H4 (cell line): ENCODE measurements around the gene MEN1. TPM values are rescaled to one million over a fixed set of nuclear protein-coding genes. Genes with fewer than 3 reads are reported as not detected.

Experiments used
- DNase-seq: peaks from one replicate; pipeline ENCODE4 v3.0.0-alpha.2; 2015; ENCODE audit warnings: low spot score
- total RNA-seq: library from RNA; depleted of rRNA; stranded (reverse); fragments of >200 nt; shearing (Covaris generic); gene quantifications from 2 replicates; pipeline ENCODE4 v1.2.3, GENCODE V29; 2014; rRNA removed

MEN1 gene
- total RNA-seq, 1 experiment from 2014 or later = 10.6 TPM

- DNase-seq = peak; percentile 47
These were observed 47.5 kb downstream of the MEN1 start for GRCh38 chr11:64762674-64763525.

GRCh38 chr11:64762277-64762673, 48.1 kb downstream of the MEN1 start:
- no peak for DNase-seq

GRCh38 chr11:64760759-64761420, 49.5 kb downstream of the MEN1 start:
- no peak for DNase-seq

- DNase-seq = no peak
These were observed 50.3 kb downstream of the MEN1 start, which contains the start of gene PYGM for GRCh38 chr11:64759722-64760719. TSS of gene PYGM (minus strand) at chr11:64759974. CDS start at chr11:64759898, 76 bp downstream.

GRCh38 chr11:64759131-64759721, 51.1 kb downstream of the MEN1 start:
- no peak for DNase-seq

GRCh38 chr11:64758330-64759079, 51.8 kb downstream of the MEN1 start:
- DNase-seq = no peak

- DNase-seq = no peak
These were observed 52.6 kb downstream of the MEN1 start for GRCh38 chr11:64757549-64758329.

- no peak for DNase-seq
These were observed 54.5 kb downstream of the MEN1 start for GRCh38 chr11:64755681-64756361.

GRCh38 chr11:64754919-64755662, 55.3 kb downstream of the MEN1 start:
- DNase-seq = no peak

GRCh38 chr11:64754124-64754918, 56.0 kb downstream of the MEN1 start:
- no peak for DNase-seq

Other genes starting within 250 kb of the MEN1 start
- gene SLC22A12, start 219.3 kb downstream of the MEN1 start, total RNA-seq = not detected in 2 replicates
- gene NRXN2, start 87.4 kb downstream of the MEN1 start, total RNA-seq = 0.17 and 0.35 TPM in 2 replicates
- not detected in 2 replicates for gene RASGRP2, start 66.4 kb downstream of the MEN1 start, total RNA-seq
- 0.25 TPM in 1 of 2 replicates, not detected in the other for gene PYGM, start 50.6 kb downstream of the MEN1 start, total RNA-seq
- gene SF1, start 32.0 kb downstream of the MEN1 start, total RNA-seq = 79.6 and 94.1 TPM in 2 replicates
- gene MAP4K2, start 7.3 kb downstream of the MEN1 start, total RNA-seq = 18.0 and 40.9 TPM in 2 replicates
- gene CDC42BPG, start 34.1 kb upstream of the MEN1 start, total RNA-seq = 0.02 TPM in 1 of 2 replicates, not detected in the other
- gene EHD1, start 68.1 kb upstream of the MEN1 start, total RNA-seq = 13.5 and 14.2 TPM in 2 replicates
- 6.0 and 9.5 TPM in 2 replicates for gene ATG2A, start 106.7 kb upstream of the MEN1 start, total RNA-seq
- 6.4 and 9.1 TPM in 2 replicates for gene PPP2R5B, start 114.1 kb upstream of the MEN1 start, total RNA-seq
- not detected in 2 replicates for gene GPHA2, start 125.3 kb upstream of the MEN1 start, total RNA-seq
- gene MAJIN, start 161.6 kb upstream of the MEN1 start, total RNA-seq = not detected in 2 replicates
- 1.8 and 2.3 TPM in 2 replicates for gene BATF2, start 186.4 kb upstream of the MEN1 start, total RNA-seq
- gene ARL2, start 203.6 kb upstream of the MEN1 start, total RNA-seq = 266 and 271 TPM in 2 replicates
- 6.3 and 8.5 TPM in 2 replicates for gene SNX15, start 216.9 kb upstream of the MEN1 start, total RNA-seq
- 4.1 and 10.7 TPM in 2 replicates for gene SAC3D1, start 230.7 kb upstream of the MEN1 start, total RNA-seq
- gene NAALADL1, start 248.0 kb upstream of the MEN1 start, total RNA-seq = not detected in 2 replicates